NOMO-1 treated with dmso at 0.1 percent for 144 hours (cell line): ENCODE results near the gene SESTD1.

ENCODE experiments used
- DNase-seq: peaks from one replicate; lab custom pipeline; 2025; ENCODE audit not compliant: unreplicated experiment; lab: John Stamatoyannopoulos, UW

Gene SESTD1

GRCh38 chr2:179191110-179191509 is 73.5 kb downstream of the SESTD1 start:
- no peak for DNase-seq

GRCh38 chr2:179186126-179186525 is 78.5 kb downstream of the SESTD1 start:
- no peak for DNase-seq

GRCh38 chr2:179184610-179185009 is 80.0 kb downstream of the SESTD1 start:
- no peak for DNase-seq

GRCh38 chr2:179181002-179181401 is 83.6 kb downstream of the SESTD1 start:
- no peak for DNase-seq

GRCh38 chr2:179180242-179180641 is 84.4 kb downstream of the SESTD1 start:
- DNase-seq: no peak

DNA sequence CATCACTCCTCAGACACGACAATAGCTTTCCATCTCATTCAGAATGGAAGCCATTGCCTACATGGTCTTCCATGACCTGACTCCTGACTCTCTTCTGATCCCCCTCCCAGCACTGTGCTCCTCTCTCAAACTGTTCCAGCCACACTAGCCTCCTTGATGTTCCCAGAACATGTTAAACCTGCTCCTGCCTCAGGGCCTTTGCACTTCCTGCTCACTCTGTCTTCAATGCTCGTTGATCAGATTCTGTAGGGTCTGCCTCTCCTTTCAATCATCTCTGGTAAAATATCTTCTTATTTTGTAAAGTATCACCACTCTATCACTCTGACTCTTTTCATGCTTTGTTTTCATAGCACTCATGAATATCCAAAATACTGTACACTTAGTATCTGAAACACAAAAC is 84.9 kb downstream of the SESTD1 start:
- DNase-seq: no peak

GRCh38 chr2:179177694-179178093 is 86.9 kb downstream of the SESTD1 start:
- no peak for DNase-seq

- no peak for DNase-seq
Measured at GRCh38 chr2:179174240-179174639, 90.4 kb downstream of the SESTD1 start.

DNA sequence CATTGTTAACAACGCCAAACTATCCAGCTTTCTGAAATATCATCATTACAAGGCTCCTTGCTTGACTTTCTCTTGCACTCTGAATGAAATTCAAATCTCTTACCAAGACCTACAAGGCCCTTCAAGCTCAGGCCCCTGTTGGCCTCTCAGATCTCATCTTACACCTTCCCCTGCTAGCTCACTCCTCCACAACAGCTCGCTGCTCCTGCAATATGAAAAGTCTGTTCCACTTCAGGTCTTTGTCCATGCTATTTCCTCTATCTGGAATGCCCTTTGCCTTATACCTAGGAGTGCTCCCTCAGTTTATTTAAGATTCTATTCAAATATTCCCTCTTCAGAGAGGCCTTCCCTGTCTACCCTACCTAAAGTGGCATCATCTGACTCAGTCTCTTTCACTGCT is 91.7 kb downstream of the SESTD1 start:
- DNase-seq: no peak

- DNase-seq: no peak
Measured at GRCh38 chr2:179171371-179171770, 93.3 kb downstream of the SESTD1 start.

- DNase-seq: no peak
Measured at GRCh38 chr2:179170901-179171300, 93.7 kb downstream of the SESTD1 start.

DNA sequence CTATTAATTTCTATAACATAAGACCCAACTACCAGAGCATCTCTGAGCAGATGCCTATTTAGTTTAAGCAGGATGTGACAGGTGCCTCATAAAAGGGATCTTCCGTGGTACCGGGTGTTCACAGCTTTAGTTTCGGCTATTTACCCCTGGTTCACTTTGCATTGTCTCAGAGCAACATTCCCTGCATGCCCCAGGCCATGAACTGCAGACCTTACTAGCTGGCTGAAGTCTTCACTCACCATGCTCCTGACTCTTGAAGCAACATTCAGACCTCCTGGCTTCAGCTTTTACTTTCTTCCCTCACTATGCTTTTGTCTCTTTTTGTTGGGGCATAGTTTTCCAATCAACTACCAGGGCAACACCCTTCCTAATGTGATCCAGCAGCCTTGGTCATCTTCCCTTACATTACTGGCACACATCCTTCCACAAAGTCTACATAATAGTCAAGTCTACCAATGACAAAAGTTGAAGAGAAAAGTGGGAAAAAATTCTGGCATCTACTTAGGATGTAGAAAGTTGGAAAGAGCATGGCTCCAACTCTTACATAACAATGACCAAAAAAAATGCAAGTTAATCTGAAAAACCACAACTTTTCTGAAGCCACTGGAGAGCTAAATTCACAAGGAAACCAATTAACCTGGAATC is 99.2 kb downstream of the SESTD1 start:
- DNase-seq: no peak

GRCh38 chr2:179141206-179141605 is 123.4 kb downstream of the SESTD1 start:
- DNase-seq: no peak

DNA sequence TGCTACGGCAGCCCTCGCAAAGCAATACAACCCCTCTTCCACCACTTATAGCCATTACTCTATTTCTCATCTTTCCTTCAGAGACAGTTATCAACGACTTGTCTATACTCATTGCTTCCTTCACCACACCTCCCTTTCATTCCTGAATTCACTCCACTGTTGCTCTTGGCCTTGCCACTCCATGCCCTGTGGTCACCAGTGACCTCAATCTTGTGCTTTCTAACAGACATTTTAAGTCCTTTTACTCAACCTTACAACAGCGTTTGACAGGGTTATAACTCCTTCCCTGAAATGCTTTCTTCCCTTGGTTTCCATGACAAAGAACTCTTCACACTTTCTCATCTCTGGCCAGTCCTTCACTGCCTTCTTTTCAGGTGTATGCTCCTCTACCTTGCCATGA is 124.1 kb downstream of the SESTD1 start:
- DNase-seq: no peak

- DNase-seq: no peak
Measured at GRCh38 chr2:179139506-179139905, 125.1 kb downstream of the SESTD1 start.

GRCh38 chr2:179137200-179137759 is 127.4 kb downstream of the SESTD1 start:
- DNase-seq: no peak

- DNase-seq: no peak
Measured at GRCh38 chr2:179133016-179133415, 131.6 kb downstream of the SESTD1 start.

DNA sequence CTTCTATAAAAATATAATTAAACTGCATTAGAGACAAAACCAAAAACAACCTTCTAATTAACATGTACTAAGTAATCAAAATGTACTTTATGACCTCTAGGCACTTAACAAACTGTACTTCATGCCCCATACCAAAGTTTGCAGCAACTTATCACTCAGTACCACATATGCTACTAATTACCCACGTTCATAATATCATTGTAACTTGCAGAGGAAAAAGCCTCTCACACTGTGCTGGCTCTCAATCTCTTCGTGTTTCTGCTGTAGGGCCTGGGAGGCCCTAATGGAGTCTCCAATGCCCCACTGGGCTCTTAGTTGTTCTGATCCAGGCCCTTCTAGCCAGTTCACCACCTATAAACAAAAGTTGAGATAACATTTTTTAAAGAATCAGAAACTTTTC is 132.6 kb downstream of the SESTD1 start:
- no peak for DNase-seq

DNA sequence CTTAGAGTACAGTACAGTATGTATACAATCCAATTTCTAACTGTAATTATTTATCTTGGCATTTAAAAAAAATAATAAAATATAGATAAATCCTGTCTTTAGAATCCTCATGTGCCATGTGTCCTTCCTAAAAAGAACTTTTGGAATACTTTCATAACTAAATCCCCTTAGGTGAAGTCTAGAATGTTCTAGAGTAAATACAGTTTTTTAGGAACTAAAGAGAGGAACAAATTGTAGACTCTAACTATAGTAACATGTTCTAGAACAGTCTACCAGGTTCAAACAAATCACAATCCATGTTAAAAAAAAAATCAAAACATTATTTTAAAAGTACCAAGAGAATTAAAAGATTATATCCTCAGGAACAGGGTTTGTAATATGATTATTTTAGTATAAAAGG is 134.1 kb downstream of the SESTD1 start:
- DNase-seq: no peak

DNA sequence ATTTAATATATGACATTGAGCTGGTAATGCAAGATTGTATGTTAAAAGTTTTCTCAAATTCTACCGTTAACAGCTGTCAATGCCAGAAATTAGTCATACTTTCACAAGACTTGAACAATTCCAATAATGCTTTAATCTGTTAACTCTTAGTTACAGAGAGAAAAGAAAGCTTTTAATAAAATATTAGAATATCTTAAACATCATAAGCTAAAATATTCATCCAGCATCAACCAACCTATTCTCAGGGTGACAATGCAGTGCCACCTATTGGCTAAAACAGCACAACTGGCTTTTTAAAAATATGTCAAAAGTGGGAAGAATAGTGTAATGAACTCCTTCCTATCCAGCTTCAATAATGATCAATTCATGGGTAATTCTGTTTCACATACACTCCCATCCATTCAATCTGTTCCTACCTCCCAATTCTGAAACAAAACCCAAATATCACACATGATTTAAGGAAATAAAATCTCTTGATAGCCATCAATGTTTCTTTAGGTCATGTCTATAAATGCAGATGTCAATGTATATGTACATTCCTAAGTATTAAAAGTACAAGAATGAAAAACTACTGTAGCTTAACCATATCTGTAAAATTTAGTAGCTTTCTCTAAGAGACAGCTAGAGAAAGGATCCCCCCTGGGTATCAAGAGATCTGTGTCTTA is 134.9 kb downstream of the SESTD1 start:
- no peak for DNase-seq

DNA sequence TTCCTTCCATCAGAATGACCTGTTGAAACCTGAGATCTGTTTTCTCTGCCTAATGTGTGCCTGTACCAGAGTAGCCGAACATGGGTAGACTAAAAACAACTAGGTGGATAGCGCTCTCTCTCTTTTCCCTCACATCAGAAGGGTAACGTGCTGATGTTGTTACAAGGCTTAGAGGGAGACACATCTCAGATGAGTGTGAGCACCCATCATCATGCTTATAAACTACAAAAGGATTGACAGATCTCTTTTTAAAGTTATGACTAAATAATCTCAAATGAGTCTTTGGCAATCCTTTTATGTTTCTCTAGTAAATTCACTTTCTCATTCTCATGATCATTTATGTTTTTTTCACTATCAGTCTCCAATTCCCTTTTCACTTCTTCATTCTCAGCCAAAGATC is 139.2 kb downstream of the SESTD1 start:
- no peak for DNase-seq

GRCh38 chr2:179124282-179124681 is 140.3 kb downstream of the SESTD1 start:
- DNase-seq: no peak

DNA sequence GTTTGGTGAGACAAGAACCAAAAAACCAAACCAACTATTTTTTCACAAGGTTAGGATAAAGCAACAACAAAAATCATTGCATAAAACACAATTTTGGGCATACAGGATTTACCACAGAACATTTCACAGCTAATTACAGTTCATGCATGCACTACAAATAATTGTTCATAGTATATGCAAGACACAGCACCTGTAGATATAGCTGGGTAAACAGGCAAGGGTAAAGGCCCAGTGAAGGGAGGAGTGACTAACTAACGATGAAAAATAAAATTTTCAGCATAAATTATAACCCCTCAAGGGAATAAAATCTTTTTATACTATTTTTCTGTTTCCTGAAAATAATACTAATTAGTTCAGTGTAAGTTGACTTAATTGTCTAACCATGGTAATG is 141.4 kb downstream of the SESTD1 start:
- no peak for DNase-seq
